Measurements from ENCODE around the gene CEACAM18.

GRCh38 chr19:51469162-51469561, 9.2 kb upstream of the CEACAM18 start:
- TF ChIP-seq, protein P1, sequence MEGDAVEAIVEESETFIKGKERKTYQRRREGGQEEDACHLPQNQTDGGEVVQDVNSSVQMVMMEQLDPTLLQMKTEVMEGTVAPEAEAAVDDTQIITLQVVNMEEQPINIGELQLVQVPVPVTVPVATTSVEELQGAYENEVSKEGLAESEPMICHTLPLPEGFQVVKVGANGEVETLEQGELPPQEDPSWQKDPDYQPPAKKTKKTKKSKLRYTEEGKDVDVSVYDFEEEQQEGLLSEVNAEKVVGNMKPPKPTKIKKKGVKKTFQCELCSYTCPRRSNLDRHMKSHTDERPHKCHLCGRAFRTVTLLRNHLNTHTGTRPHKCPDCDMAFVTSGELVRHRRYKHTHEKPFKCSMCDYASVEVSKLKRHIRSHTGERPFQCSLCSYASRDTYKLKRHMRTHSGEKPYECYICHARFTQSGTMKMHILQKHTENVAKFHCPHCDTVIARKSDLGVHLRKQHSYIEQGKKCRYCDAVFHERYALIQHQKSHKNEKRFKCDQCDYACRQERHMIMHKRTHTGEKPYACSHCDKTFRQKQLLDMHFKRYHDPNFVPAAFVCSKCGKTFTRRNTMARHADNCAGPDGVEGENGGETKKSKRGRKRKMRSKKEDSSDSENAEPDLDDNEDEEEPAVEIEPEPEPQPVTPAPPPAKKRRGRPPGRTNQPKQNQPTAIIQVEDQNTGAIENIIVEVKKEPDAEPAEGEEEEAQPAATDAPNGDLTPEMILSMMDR (IDR thresholded peaks at IDR 0.05; ENCODE audit: borderline replicate concordance, extremely low read depth, low read length, poor library complexity, severe bottlenecking), result no peak
- no peak for TF ChIP-seq EZH2 (IDR thresholded peaks at IDR 0.05; ENCODE audit: borderline replicate concordance, low read depth, low read length, severe bottlenecking)

Data from DND-41 (cell line).